ENCODE results near the gene COL27A1. TPM values are rescaled to one million over a fixed set of nuclear protein-coding genes. Genes with fewer than 3 reads are reported as not detected.

The COL27A1 gene
- total and polyA plus RNA-seq, 12 donors = 3.1 to 35.8 (median 5.1) TPM

GRCh38 chr9:114166103-114166470 lies 10.8 kb downstream of the COL27A1 start:
- H3K4me3 ChIP-seq = no peak overlapping the region
- intact Hi-C loops (cut with DNase I) = loop anchor here in 1 of 10 donors (10.0 kb wide), 1 partner anchor 49 kb away; no protein-coding TSS in a partner anchor
- ATAC-seq (no peak), DNase-seq (no peak)
- TF ChIP-seq CTCF (IDR thresholded peaks at IDR 0.05) = no peak
- no peaks in the 10 kb centered on the region for H3K27me3 ChIP-seq
- H3K27ac ChIP-seq = no peak overlapping the region
- WGBS, 2 donors = 95 to 98% methylated on average over 1 of the region's 1 CpG
- H3K36me3 ChIP-seq = peaks cover 0 to 12% (median 0%) of the 10 kb centered on the region in 9 donors
- no peaks in the 10 kb centered on the region for H3K9me3 ChIP-seq
- peaks cover 4 to 54% (median 22%) of the 10 kb centered on the region in 9 donors for H3K4me1 ChIP-seq

- ATAC-seq = no peak
- intact Hi-C loops (cut with DNase I) = loop anchor here in 1 of 10 donors (10.0 kb wide), 1 partner anchor 48 kb away; no protein-coding TSS in a partner anchor
- Histone ChIP-seq H3K27ac (no peak overlapping the region), H3K4me3 (no peak overlapping the region), H3K4me1 (peaks cover 4 to 49% (median 20%) of the 10 kb centered on the region in 9 donors), H3K36me3 (peaks cover 0 to 12% (median 0%) of the 10 kb centered on the region in 9 donors), H3K9me3 (no peaks in the 10 kb centered on the region), H3K27me3 (no peaks in the 10 kb centered on the region)
- no peak for DNase-seq
- no peak for TF ChIP-seq CTCF (IDR thresholded peaks at IDR 0.05)
- 66 to 75% methylated on average over 8 of the region's 8 CpGs for WGBS, 2 donors
These were observed 11.6 kb downstream of the COL27A1 start for GRCh38 chr9:114166614-114167572.

GRCh38 chr9:114167591-114168091 lies 12.3 kb downstream of the COL27A1 start:
- H3K36me3 ChIP-seq = peaks cover 0 to 12% (median 0%) of the 10 kb centered on the region in 9 donors
- no peak for ATAC-seq
- intact Hi-C loops (cut with DNase I) = loop anchor here in 1 of 10 donors (10.0 kb wide), 1 partner anchor 47 kb away; no protein-coding TSS in a partner anchor

More at GRCh38 chr9:114167591-114168091, 12.3 kb downstream of the COL27A1 start:
- DNase-seq = no peak
- Histone ChIP-seq H3K4me3 (no peak overlapping the region), H3K27ac (no peak overlapping the region), H3K4me1 (peaks cover 4 to 47% (median 17%) of the 10 kb centered on the region in 9 donors), H3K27me3 (no peaks in the 10 kb centered on the region), H3K9me3 (no peaks in the 10 kb centered on the region)
- 81 to 82% methylated on average over 34 of the region's 34 CpGs for WGBS, 2 donors
- no peak for TF ChIP-seq CTCF (IDR thresholded peaks at IDR 0.05)

All from heart right ventricle (tissue), 16 donors.